ENCODE data around the gene ZNF90. TPM values are rescaled to one million over a fixed set of nuclear protein-coding genes. Genes with fewer than 3 reads are reported as not detected.

Gene ZNF90
- total RNA-seq, 1 experiment from 2014 or later = 88.7 TPM

DNA sequence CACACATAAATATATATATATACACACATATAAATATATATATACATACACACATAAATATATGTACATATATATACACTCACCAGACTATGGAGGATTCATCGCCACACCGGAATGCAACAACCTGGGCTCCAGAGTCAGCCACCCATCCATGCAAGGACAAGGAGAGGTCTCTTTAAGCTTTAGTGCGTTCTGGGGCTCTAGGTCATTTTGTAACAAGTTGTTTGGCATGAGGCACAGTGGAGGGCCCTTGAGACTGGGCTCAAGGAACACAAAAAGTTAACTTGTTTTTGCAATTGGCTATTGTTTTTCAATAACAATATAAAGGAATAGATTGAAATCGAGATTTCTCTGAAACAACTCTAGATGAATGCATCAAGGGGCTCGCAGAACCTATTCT lies 4.9 kb upstream of the ZNF90 start:
- no peaks in the 10 kb centered on the region for H4K20me1 ChIP-seq (ENCODE audit: control insufficient read depth, insufficient read depth, insufficient read length)
- no peak overlapping the region for H2AFZ ChIP-seq (ENCODE audit: low read length)
- no peak overlapping the region for H2BK15ac ChIP-seq (ENCODE audit: low read depth, low read length)
- no peak overlapping the region for H3K9ac ChIP-seq (ENCODE audit: extremely low read depth, insufficient read length, low read length)
- H3T11ph ChIP-seq (ENCODE audit: low read length) = no peak overlapping the region
- no peaks in the 10 kb centered on the region; the same call in 1 of the 2 replicates for H3K4me1 ChIP-seq (ENCODE audit: insufficient read depth, low read length)
- no peak overlapping the region for H4K5ac ChIP-seq (ENCODE audit: insufficient read length, low read depth, low read length)
- no peaks in the 10 kb centered on the region for H3K9me3 ChIP-seq (ENCODE audit: control insufficient read depth, low read depth, low read length)
- H3K79me2 ChIP-seq (ENCODE audit: insufficient read depth, low read length) = peaks cover under 1% of the 10 kb centered on the region; the same call in 1 of the 2 replicates
- H4K8ac ChIP-seq (replicated peaks; ENCODE audit: insufficient read length, low read depth, low read length) = no peak overlapping the region
- DNase-seq = no peak
- H2BK20ac ChIP-seq (ENCODE audit: low read depth, low read length, poor library complexity, severe bottlenecking) = no peak overlapping the region
- no peaks in the 10 kb centered on the region for H3K23me2 ChIP-seq (ENCODE audit: insufficient read length, low read depth, low read length, poor library complexity, severe bottlenecking)
- H2BK5ac ChIP-seq (ENCODE audit: insufficient read length, low read length) = no peak overlapping the region
- no peak overlapping the region for H3K23ac ChIP-seq (ENCODE audit: insufficient read length, low read depth, low read length)
- H2BK12ac ChIP-seq (ENCODE audit: insufficient read length, low read depth, low read length) = no peak overlapping the region
- H3K27me3 Mint-ChIP-seq (ENCODE audit: low read depth) = peaks cover 5% of the 10 kb centered on the region; the same call in 1 of the 2 replicates
- no peak overlapping the region for H3K4me2 ChIP-seq (ENCODE audit: insufficient read depth, insufficient read length, low read length)
- H3K18ac ChIP-seq (ENCODE audit: insufficient read length, low read depth, low read length) = no peak overlapping the region
- no peak overlapping the region for H3K27ac Mint-ChIP-seq
- TF ChIP-seq, protein P1, sequence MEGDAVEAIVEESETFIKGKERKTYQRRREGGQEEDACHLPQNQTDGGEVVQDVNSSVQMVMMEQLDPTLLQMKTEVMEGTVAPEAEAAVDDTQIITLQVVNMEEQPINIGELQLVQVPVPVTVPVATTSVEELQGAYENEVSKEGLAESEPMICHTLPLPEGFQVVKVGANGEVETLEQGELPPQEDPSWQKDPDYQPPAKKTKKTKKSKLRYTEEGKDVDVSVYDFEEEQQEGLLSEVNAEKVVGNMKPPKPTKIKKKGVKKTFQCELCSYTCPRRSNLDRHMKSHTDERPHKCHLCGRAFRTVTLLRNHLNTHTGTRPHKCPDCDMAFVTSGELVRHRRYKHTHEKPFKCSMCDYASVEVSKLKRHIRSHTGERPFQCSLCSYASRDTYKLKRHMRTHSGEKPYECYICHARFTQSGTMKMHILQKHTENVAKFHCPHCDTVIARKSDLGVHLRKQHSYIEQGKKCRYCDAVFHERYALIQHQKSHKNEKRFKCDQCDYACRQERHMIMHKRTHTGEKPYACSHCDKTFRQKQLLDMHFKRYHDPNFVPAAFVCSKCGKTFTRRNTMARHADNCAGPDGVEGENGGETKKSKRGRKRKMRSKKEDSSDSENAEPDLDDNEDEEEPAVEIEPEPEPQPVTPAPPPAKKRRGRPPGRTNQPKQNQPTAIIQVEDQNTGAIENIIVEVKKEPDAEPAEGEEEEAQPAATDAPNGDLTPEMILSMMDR (conservative IDR thresholded peaks at IDR 0.05) = no peak
- H3K9me3 Mint-ChIP-seq = peaks cover 3 to 24% of the 10 kb centered on the region in 2 experiments
- peaks cover 0 to 5% (median 2%) of the 10 kb centered on the region in 3 experiments; a peak in 5 of 7 replicates for H3K36me3 Mint-ChIP-seq (ENCODE audit: insufficient read depth in 1 of 3, low read depth in 3 of 3)
- no peak overlapping the region for H2BK120ac ChIP-seq (ENCODE audit: low read depth, low read length, poor library complexity, severe bottlenecking)
- H3K79me1 ChIP-seq (ENCODE audit: insufficient read depth, low read depth, low read length, poor library complexity, severe bottlenecking) = no peaks in the 10 kb centered on the region
- no peaks in the 10 kb centered on the region for H3K27me3 ChIP-seq (ENCODE audit: insufficient read depth, low read length)
- no peak overlapping the region for H3K27ac ChIP-seq (ENCODE audit: insufficient read length, low read depth, low read length)
- H4K91ac ChIP-seq (ENCODE audit: insufficient read length, low read depth, low read length) = no peak overlapping the region
- H3K4ac ChIP-seq (ENCODE audit: low read depth, low read length) = no peak overlapping the region
- H3K4me1 Mint-ChIP-seq = peaks cover 14 to 28% of the 10 kb centered on the region in 2 experiments
- WGBS (ENCODE audit: extremely low coverage, insufficient read length, low lambda C conversion rate) = no CpG with 5 or more reads among the region's 5 CpGs
- H2AK5ac ChIP-seq (ENCODE audit: insufficient read length, low read length) = no peak overlapping the region
- H3K14ac ChIP-seq (ENCODE audit: insufficient read depth, low read length) = no peak overlapping the region
- H3K4me3 Mint-ChIP-seq = no peak overlapping the region
- no peak overlapping the region for H3K56ac ChIP-seq (ENCODE audit: insufficient read length, low read depth, low read length)

Measured in H9 (cell line).